ENCODE results near the gene CTSD. TPM values are rescaled to one million over a fixed set of nuclear protein-coding genes. Genes with fewer than 3 reads are reported as not detected.

CTSD gene
- total and polyA plus RNA-seq, 2 of the 4 experiments (the other 2 are of a cell fraction), result 39.8 to 166 TPM

DNA sequence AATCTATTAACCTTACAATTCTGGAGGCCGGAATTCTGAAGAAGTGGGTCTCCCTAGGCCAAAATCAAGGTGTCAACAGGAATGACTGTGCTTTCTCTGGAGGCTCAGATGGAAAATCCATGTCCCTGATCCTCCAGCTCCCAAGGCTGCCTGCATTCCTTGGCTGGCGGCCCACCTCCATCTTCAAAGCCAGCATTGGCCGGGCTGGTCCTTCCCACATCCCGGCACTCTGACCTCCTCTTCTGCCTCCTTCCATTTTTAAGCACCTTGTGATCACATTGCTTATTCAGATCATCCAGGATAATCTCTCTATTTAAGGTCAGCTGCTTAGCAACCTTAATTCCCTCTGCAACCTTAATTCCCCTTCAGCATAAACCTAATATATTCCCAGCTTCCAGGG is 22.7 kb upstream of the CTSD start:
- CTCF ChIA-PET, result no interaction called here
- Histone ChIP-seq H3K4me1 (ENCODE audit: control insufficient read depth, insufficient read depth, low read length) (peaks cover 3% of the 10 kb centered on the region; the same call in 1 of the 2 replicates), H4K91ac (ENCODE audit: insufficient read depth, low read depth, low read length) (no peak overlapping the region), H3K56ac (ENCODE audit: extremely low read depth, insufficient read depth, low read length) (no peak overlapping the region), H2BK15ac (ENCODE audit: low read depth, low read length) (no peak overlapping the region), H3K18ac (ENCODE audit: low read depth, low read length) (no peak overlapping the region), H2AFZ (replicated peaks; ENCODE audit: low read length, poor library complexity) (no peak overlapping the region), H3K79me1 (ENCODE audit: low read depth in 1 of 2, low read length in 2 of 2) (no peaks in the 10 kb centered on the region), H3K4me2 (ENCODE audit: low read depth, low read length) (no peak overlapping the region), H3K23ac (ENCODE audit: low read depth, low read length) (no peak overlapping the region), H3K9me1 (ENCODE audit: insufficient read depth, low read length) (no peaks in the 10 kb centered on the region), H2BK120ac (ENCODE audit: low read depth, low read length) (no peak overlapping the region), H2BK5ac (ENCODE audit: low read depth, low read length, poor library complexity, severe bottlenecking) (no peak overlapping the region), H3K14ac (replicated peaks; ENCODE audit: low read depth, low read length) (no peak overlapping the region), H3K4me3 (ENCODE audit: insufficient read depth, low read depth, low read length) (no peak overlapping the region), H2AK9ac (replicated peaks; ENCODE audit: low read depth, low read length, poor library complexity) (no peak overlapping the region), H3K9me3 (ENCODE audit: control insufficient read depth, insufficient read depth, low read length) (no peaks in the 10 kb centered on the region), H3K9ac (ENCODE audit: low read depth, low read length) (no peak overlapping the region), H3K4ac (ENCODE audit: low read depth, low read length) (no peak overlapping the region), H4K20me1 (ENCODE audit: insufficient read depth, low read length) (no peaks in the 10 kb centered on the region; the same call in 1 of the 2 replicates), H2BK20ac (ENCODE audit: low read depth, low read length) (no peak overlapping the region), H3K27me3 (ENCODE audit: control insufficient read depth, insufficient read depth, low read length) (peaks cover 45% of the 10 kb centered on the region), H2AK5ac (ENCODE audit: low read depth, low read length) (no peak overlapping the region), H4K5ac (ENCODE audit: low read depth, low read length) (no peak overlapping the region), H3K27ac (ENCODE audit: insufficient read depth, low read length) (no peak overlapping the region), H3K36me3 (ENCODE audit: control insufficient read depth, insufficient read depth, low read length) (no peaks in the 10 kb centered on the region), H4K8ac (ENCODE audit: low read depth in 2 of 2, low read length in 2 of 2) (no peak overlapping the region)
- POLR2A ChIA-PET (ENCODE audit: unreplicated experiment), result no interaction called here
- in situ Hi-C loops (cut with MboI; ENCODE audit: low sequenced_read_pairs) (no loop called here), intact Hi-C loops (cut with micrococcal nuclease) (no loop called here), dilution Hi-C loops (cut with HindIII; ENCODE audit: low sequenced_read_pairs, unreplicated experiment) (no loop called here)
- TF ChIP-seq NFE2L2 (IDR thresholded peaks at IDR 0.05; ENCODE audit: low read depth, low read length), result no peak
- TF ChIP-seq RFX5 (IDR thresholded peaks at IDR 0.05; ENCODE audit: low read depth, low read length), result no peak
- TF ChIP-seq RAD21 (IDR thresholded peaks at IDR 0.05; ENCODE audit: low read length), result no peak
- TF ChIP-seq MAFK (IDR thresholded peaks at IDR 0.05; ENCODE audit: low read depth, low read length), result no peak
- no peak for TF ChIP-seq USF2 (IDR thresholded peaks at IDR 0.05; ENCODE audit: low read depth, low read length)
- no peak for TF ChIP-seq MXI1 (IDR thresholded peaks at IDR 0.05; ENCODE audit: borderline replicate concordance, low read depth, low read length)
- TF ChIP-seq RCOR1 (IDR thresholded peaks at IDR 0.05; ENCODE audit: insufficient replicate concordance, low read length), result no peak
- TF ChIP-seq CHD1 (IDR thresholded peaks at IDR 0.05; ENCODE audit: low read depth, low read length), result no peak
- no peak for TF ChIP-seq BHLHE40 (IDR thresholded peaks at IDR 0.05; ENCODE audit: low read depth, low read length)
- no peak for TF ChIP-seq POLR2A (IDR thresholded peaks at IDR 0.05; ENCODE audit: low read depth, low read length)
- no peak for TF ChIP-seq MAZ (IDR thresholded peaks at IDR 0.05; ENCODE audit: borderline replicate concordance, low read depth, low read length)
- no peak for TF ChIP-seq CEBPB (IDR thresholded peaks at IDR 0.05; ENCODE audit: low read depth, low read length)
- BruUV-seq (replicated peaks), result no TSS peak
- ATAC-seq (ENCODE audit: low read depth), result no peak
- DNase-seq, result no peak
- WGBS, 2 experiments (ENCODE audit: extremely low coverage in 2 of 2, insufficient read length in 1 of 2), result 86% methylated on average over 4 of the region's 4 CpGs; no CpG with 5 or more reads in 1 of the 2 experiments

All from IMR-90 (cell line).